Coronary artery (tissue), 2 donors: ENCODE data around the gene ACADVL.

Source experiments
- DNase-seq: peaks from one replicate; pipeline ENCODE4 v3.0.0-alpha.2; 2017; ENCODE audit warnings: low spot score
- H3K27ac ChIP-seq, 2 donors: fragments of 200-600 bp; sonication (generic); one replicate each; pipeline ENCODE4 v1.5.1; 2016 to 2019
- H3K4me3 ChIP-seq: fragments of 200-600 bp; sonication (generic); 2 replicates; pipeline ENCODE4 v1.5.1; 2016; ENCODE audit warnings: mild to moderate bottlenecking, moderate library complexity
- CTCF ChIP-seq: fragments of 200-600 bp; sonication (generic); IDR thresholded peaks from one replicate; pipeline ENCODE4 v1.5.1; 2019; ENCODE audit warnings: antibody characterized with exemption

The ACADVL gene

GRCh38 chr17:7229504-7229903 is 9.8 kb downstream of the ACADVL start:
- no peak overlapping the region for H3K4me3 ChIP-seq
- no peak for TF ChIP-seq CTCF
- DNase-seq: no peak
- H3K27ac ChIP-seq: no peak overlapping the region

- DNase-seq: no peak
- H3K4me3 ChIP-seq: peak overlapping the region; percentile 24
- H3K27ac ChIP-seq: no peak overlapping the region
- no peak for TF ChIP-seq CTCF
These were observed 12.4 kb downstream of the ACADVL start for GRCh38 chr17:7232114-7232513.

- TF ChIP-seq CTCF: no peak
These were observed 14.0 kb downstream of the ACADVL start for GRCh38 chr17:7233701-7234082.

GRCh38 chr17:7234083-7234951 is 14.6 kb downstream of the ACADVL start, which contains the start of gene DVL2:
TSS of gene DVL2 (minus strand) at chr17:7234517. CDS start at chr17:7234262, 255 bp downstream.
- Histone ChIP-seq H3K4me3 (peak within 1 kb of the TSS; percentile 93), H3K27ac (peak within 1 kb of the TSS; percentile 90 to 91)
- DNase-seq: peak; percentile 96
- TF ChIP-seq CTCF: no peak

More at GRCh38 chr17:7233701-7234082, 14.0 kb downstream of the ACADVL start:
- DNase-seq: no peak
- Histone ChIP-seq H3K27ac (peak overlapping the region; percentile 90 to 91), H3K4me3 (peak overlapping the region; percentile 93)

- TF ChIP-seq CTCF: no peak
- Histone ChIP-seq H3K4me3 (no peak overlapping the region), H3K27ac (no peak overlapping the region)
- DNase-seq: no peak
These were observed 16.2 kb downstream of the ACADVL start for GRCh38 chr17:7235693-7236665.

GRCh38 chr17:7236808-7237207 is 17.1 kb downstream of the ACADVL start:
- no peak for TF ChIP-seq CTCF
- Histone ChIP-seq H3K27ac (peak overlapping the region in 1 of 2 donors; percentile 99), H3K4me3 (no peak overlapping the region)
- no peak for DNase-seq
